GM12878 (cell line): ENCODE measurements around the gene GPC5. TPM values are rescaled to one million over a fixed set of nuclear protein-coding genes. Genes with fewer than 3 reads are reported as not detected.

Source experiments
- ATAC-seq: fragments of 200-7000 bp; cut with Tn5 transposase; 3 replicates; pipeline ENCODE4 v1.9.1; 2020; ENCODE audit warnings: mild to moderate bottlenecking, moderate library complexity
- BruUV-seq: library from RNA; stranded (reverse); fragments of 400-500 nt; replicated peaks from 2 replicates; lab custom pipeline; 2021; lab: Mats Ljungman, UMichigan
- CTCF ChIA-PET: fragments of 300-600 bp; sonication (Branson Sonifier 250); formaldehyde crosslinking; extraction: SDS; loops from one replicate; lab custom pipeline; 2021; ENCODE audit warnings: inconsistent platforms; lab: Yijun Ruan, JAX
- POLR2A ChIA-PET: fragments of 350-600 bp; formaldehyde crosslinking; extraction: SDS; loops from one replicate; lab custom pipeline; 2021; ENCODE audit warnings: inconsistent platforms; lab: Charles Lee
- RAD21 ChIA-PET: fragments of 300-600 bp; sonication (Branson Sonifier 250); formaldehyde crosslinking; loops from one replicate; lab custom pipeline; 2023; ENCODE audit warnings: antibody characterized with exemption; ENCODE audit not compliant: unreplicated experiment; lab: Charles Lee
- SMC1A ChIA-PET: fragments of 300-600 bp; sonication (Branson Sonifier 250); formaldehyde crosslinking; loops from one replicate; lab custom pipeline; 2023; ENCODE audit not compliant: unreplicated experiment, uncharacterized antibody; lab: Charles Lee
- DNase-seq: peaks from one replicate; pipeline ENCODE4 v3.0.0-alpha.2; 2011; ENCODE audit warnings: low read depth, low spot score
- FAIRE-seq: peaks from 3 replicates; lab custom pipeline; 2011; peaks lifted over from hg19 to GRCh38; lab: Jason Lieb, UNC
- H2AFZ ChIP-seq: 2 replicates; pipeline ENCODE4 v1.6.0; 2011; ENCODE audit warnings: low read depth, low read length, control low read depth; ENCODE audit not compliant: control insufficient read depth
- H3K27ac ChIP-seq: 2 replicates; pipeline ENCODE4 v1.5.1; 2011; ENCODE audit warnings: control low read depth; ENCODE audit not compliant: control insufficient read depth, insufficient read depth
- H3K27me3 ChIP-seq, 2 experiments: replicated peaks in 1 of 2; 2 replicates each; pipeline versions ENCODE4 v1.6.0 to v1.6.1; 2011; ENCODE audit warnings: low read length in 1 of 2; ENCODE audit not compliant: control insufficient read depth in 2 of 2, insufficient read depth in 2 of 2
- H3K36me3 ChIP-seq, 2 experiments: 2 replicates each; pipeline ENCODE4 v1.5.1; 2011; ENCODE audit warnings: low read length in 1 of 2; ENCODE audit not compliant: control insufficient read depth in 2 of 2, insufficient read depth in 2 of 2
- H3K4me1 ChIP-seq: 2 replicates; pipeline ENCODE4 v1.6.1; 2011; ENCODE audit warnings: mild to moderate bottlenecking, low read length, moderate library complexity, mixed read lengths; ENCODE audit not compliant: control insufficient read depth, insufficient read depth
- H3K4me2 ChIP-seq: 2 replicates; pipeline ENCODE4 v1.6.0; 2011; ENCODE audit warnings: control low read depth; ENCODE audit not compliant: control insufficient read depth, insufficient read depth
- H3K4me3 ChIP-seq: fragments of 200-600 bp; sonication (generic); 2 replicates; pipeline ENCODE4 v1.5.1; 2016
- H3K79me2 ChIP-seq: 2 replicates; pipeline ENCODE4 v1.6.0; 2011; ENCODE audit warnings: low read length; ENCODE audit not compliant: control insufficient read depth, insufficient read depth
- H3K9ac ChIP-seq: 2 replicates; pipeline ENCODE4 v1.8.0; 2011; ENCODE audit warnings: low read length, control low read depth, mixed read lengths; ENCODE audit not compliant: control insufficient read depth, insufficient read depth
- H3K9me3 ChIP-seq: replicated peaks from 3 replicates; pipeline ENCODE4 v1.5.1; 2011; ENCODE audit warnings: mild to moderate bottlenecking, low read length; ENCODE audit not compliant: control insufficient read depth, insufficient read depth
- H4K20me1 ChIP-seq: 2 replicates; pipeline ENCODE4 v1.6.0; 2011; ENCODE audit not compliant: control insufficient read depth, insufficient read depth
- CHD2 ChIP-seq: IDR thresholded peaks from 2 replicates; pipeline ENCODE4 v1.6.1; 2011; ENCODE audit warnings: low read depth, low read length, improper control_type of control experiment, borderline replicate concordance
- HDAC6 ChIP-seq: fragments of 200-600 bp; sonication (generic); IDR thresholded peaks from one replicate; pipeline ENCODE4 v1.8.0; 2017; ENCODE audit warnings: antibody characterized with exemption; ENCODE audit not compliant: unreplicated experiment
- MAX ChIP-seq: IDR thresholded peaks from 2 replicates; pipeline ENCODE4 v1.6.1; 2012; ENCODE audit warnings: low read depth, low read length, improper control_type of control experiment
- ZBTB4 ChIP-seq: fragments of 450-650 bp; formaldehyde crosslinking; IDR thresholded peaks from 2 replicates; pipeline ENCODE4 v1.4.0; 2022; ENCODE audit warnings: mild to moderate bottlenecking, moderate library complexity
- WGBS: methylation state at CpG from one replicate; pipeline ENCODE4 v1.1.6; 2016; ENCODE audit warnings: low lambda C conversion rate; ENCODE audit not compliant: insufficient replicate concordance, insufficient coverage; ENCODE audit errors: missing lambda C conversion rate; 5-methylcytosine and 5-hydroxymethylcytosine counted together
- in situ Hi-C: fragments of 300-500 bp; cut with MboI; formaldehyde crosslinking; loops from 9 replicates; pipeline ENCODE4 v1.14.3; 2018; ENCODE audit warnings: mixed read lengths
- intact Hi-C: fragments of 100-400 bp; cut with micrococcal nuclease; formaldehyde crosslinking; loops from one replicate; pipeline ENCODE4 v1.14.2; 2022; ENCODE audit not compliant: unreplicated experiment
- polyA plus RNA-seq, 11 experiments: library from polyadenylated mRNA; depleted of rRNA in 4 of 11; unstranded in 6 of 11; stranded (reverse) in 5 of 11; fragments of >200 nt; fragmentation: Nextera tagmentation in 4 of 11; fragmentation: Illumina TruSeq in 1 of 11; extraction: Ambion mirVana in 4 of 11; extraction: Trizol in 1 of 11; gene quantifications; 1 replicate in 1 of 11; 2 replicates in 10 of 11; pipeline versions ENCODE4 v1.2.1 to v1.2.3, GENCODE V29; 2011 to 2016; ENCODE audit warnings: inconsistent platforms in 2 of 11, missing spikeins in 2 of 11, low read depth in 1 of 11
- total RNA-seq, 4 experiments: library from RNA; depleted of rRNA in 3 of 4; stranded (reverse); fragments of >200 nt in 3 of 4; fragmentation: Illumina TruSeq in 1 of 4; extraction: Trizol in 1 of 4; gene quantifications; 2 replicates each; pipeline versions ENCODE4 v1.2.1 to v1.2.3, GENCODE V29; 2013 to 2021

Gene GPC5
- total and polyA plus RNA-seq, 10 of the 15 experiments (the other 5 are each of a cell fraction or from before 2014, with no cell fraction given) = 0.05 to 0.87 (median 0.44) TPM; not detected in 1

DNA sequence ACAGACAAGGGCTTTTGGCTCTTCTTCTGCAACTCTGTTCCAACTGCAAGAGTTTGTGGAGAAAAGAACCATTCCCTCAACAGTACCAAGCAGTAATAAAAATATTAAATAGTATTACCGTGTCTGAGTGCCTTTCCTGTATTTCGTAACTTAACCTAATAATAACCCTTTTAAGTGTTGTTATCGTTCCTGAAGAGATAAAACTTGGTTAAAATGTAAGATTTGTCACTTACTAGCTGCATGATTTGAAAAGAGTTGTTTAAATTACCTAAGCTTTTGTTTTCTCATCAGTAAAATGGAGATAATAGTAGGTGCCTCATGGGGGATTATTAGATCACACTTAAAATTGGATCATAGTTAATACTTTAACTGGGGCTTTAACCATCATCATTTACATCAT, 447.2 kb downstream of the GPC5 start:
- no peak overlapping the region for H3K27ac ChIP-seq
- FAIRE-seq (no peak), DNase-seq (no peak), ATAC-seq (no peak)
- H3K4me3 ChIP-seq = no peak overlapping the region
- ChIA-PET SMC1A (interaction anchor here (1.1 kb wide), 1 partner anchor 20 kb away, joined by 3 read pairs; no protein-coding TSS in a partner anchor), RAD21 (no interaction called here), POLR2A (no interaction called here), CTCF (no interaction called here)
- TF ChIP-seq ZBTB4 (no peak), HDAC6 (no peak), MAX (no peak), CHD2 (no peak)
- no peaks in the 10 kb centered on the region for H3K79me2 ChIP-seq
- no peak overlapping the region for H3K4me2 ChIP-seq
- intact Hi-C loops (no loop called here), in situ Hi-C loops (no loop called here)
- H4K20me1 ChIP-seq = no peaks in the 10 kb centered on the region
- no peaks in the 10 kb centered on the region for H3K4me1 ChIP-seq
- no peak overlapping the region for H3K9ac ChIP-seq
- BruUV-seq = no TSS peak
- no peaks in the 10 kb centered on the region; a peak in 1 of 4 replicates for H3K27me3 ChIP-seq
- H2AFZ ChIP-seq = no peak overlapping the region
- no peaks in the 10 kb centered on the region for H3K36me3 ChIP-seq
- no peaks in the 10 kb centered on the region for H3K9me3 ChIP-seq
- WGBS = 20% methylated on average over 3 of the region's 3 CpGs
